ENCODE measurements around the gene GRK3.
"Not testable (repeated sequence)": the region's sequence is repeated elsewhere in the genome, so short reads cannot be mapped to it uniquely, and the experiment has no call there.

The GRK3 gene

GRCh38 chr22:25564320-25564978 is at the start of gene GRK3:
TSS of gene GRK3 (plus strand) at chr22:25564675. CDS start at chr22:25565041, 366 bp downstream.
- peak; percentile 22 for DNase-seq

GRCh38 chr22:25518000-25518663 is 46.3 kb upstream of the GRK3 start:
- no peak for DNase-seq

- DNase-seq: no peak
Measured at GRCh38 chr22:25525376-25525775, 39.1 kb upstream of the GRK3 start.

- DNase-seq: not testable (repeated sequence)
Measured at GRCh38 chr22:25525804-25526584, 38.5 kb upstream of the GRK3 start.

- DNase-seq: not testable (repeated sequence)
Measured at GRCh38 chr22:25527016-25527415, 37.5 kb upstream of the GRK3 start.

GRCh38 chr22:25528068-25528467 is 36.4 kb upstream of the GRK3 start:
- DNase-seq: not testable (repeated sequence)

- DNase-seq: not testable (repeated sequence)
Measured at GRCh38 chr22:25529059-25529458, 35.4 kb upstream of the GRK3 start.

GRCh38 chr22:25529541-25530137 is 34.8 kb upstream of the GRK3 start:
- DNase-seq: not testable (repeated sequence)

- not testable (repeated sequence) for DNase-seq
Measured at GRCh38 chr22:25531677-25532076, 32.8 kb upstream of the GRK3 start.

GRCh38 chr22:25534724-25535123 is 29.8 kb upstream of the GRK3 start:
- no peak for DNase-seq

GRCh38 chr22:25536589-25536988 is 27.9 kb upstream of the GRK3 start:
- no peak for DNase-seq

GRCh38 chr22:25540166-25540907 is 24.1 kb upstream of the GRK3 start:
- no peak for DNase-seq

GRCh38 chr22:25540908-25541660 is 23.4 kb upstream of the GRK3 start:
- no peak for DNase-seq

- DNase-seq: no peak
Measured at GRCh38 chr22:25542191-25542590, 22.3 kb upstream of the GRK3 start.

GRCh38 chr22:25542720-25543402 is 21.6 kb upstream of the GRK3 start:
- DNase-seq: no peak

- DNase-seq: no peak
Measured at GRCh38 chr22:25545146-25545545, 19.3 kb upstream of the GRK3 start.

- no peak for DNase-seq
Measured at GRCh38 chr22:25545672-25546071, 18.8 kb upstream of the GRK3 start.

GRCh38 chr22:25546242-25546641 is 18.2 kb upstream of the GRK3 start:
- no peak for DNase-seq

- no peak for DNase-seq
Measured at GRCh38 chr22:25546751-25547150, 17.7 kb upstream of the GRK3 start.

- DNase-seq: no peak
Measured at GRCh38 chr22:25548866-25549464, 15.5 kb upstream of the GRK3 start.

- DNase-seq: no peak
Measured at GRCh38 chr22:25551396-25551795, 13.1 kb upstream of the GRK3 start.

Data from NCI-H526 treated with DMSO at 0.1 percent for 48 hours (cell line).